GM23248 (cell line): Measurements from ENCODE around the gene ZNF514.

Experiments
- EZH2 ChIP-seq: fragments of 200-600 bp; sonication (generic); IDR thresholded peaks from 2 replicates; pipeline ENCODE4 v1.6.1; 2018; ENCODE audit warnings: antibody characterized with exemption, mild to moderate bottlenecking; ENCODE audit not compliant: insufficient read depth, poor library complexity, severe bottlenecking
- EZH2phosphoT487 ChIP-seq: fragments of 200-600 bp; sonication (generic); IDR thresholded peaks from 2 replicates; pipeline ENCODE4 v1.6.1; 2018; ENCODE audit warnings: antibody characterized with exemption, moderate library complexity, mild to moderate bottlenecking, low read depth; ENCODE audit not compliant: insufficient read depth

- TF ChIP-seq EZH2 (no peak), EZH2phosphoT487 (no peak)
Observed at GRCh38 chr2:95115418-95115817, 44.2 kb downstream of the ZNF514 start.
